Heart right ventricle (tissue), 16 donors: Measurements from ENCODE around the gene SLC8B1. TPM values are rescaled to one million over a fixed set of nuclear protein-coding genes. Genes with fewer than 3 reads are reported as not detected.

ENCODE experiments used
- ATAC-seq, 8 donors: fragments of 200-7000 bp; cut with Tn5 transposase; one replicate each; pipeline ENCODE4 v1.9.1; 2020; ENCODE audit warnings: mild to moderate bottlenecking in 8 of 8, moderate library complexity in 8 of 8, moderate number of reproducible peaks in 1 of 8
- DNase-seq, 2 donors: peaks; one replicate each; pipeline ENCODE4 v3.0.0-alpha.2; 2020
- H3K27ac ChIP-seq, 10 donors: fragments of 200-600 bp; sonication (generic) in 2 of 10; one replicate each; pipeline versions ENCODE4 v1.5.0 to v1.8.0; 2020 to 2022; ENCODE audit warnings: mild to moderate bottlenecking in 3 of 10
- H3K27me3 ChIP-seq, 7 donors: fragments of 200-600 bp; one replicate each; pipeline ENCODE4 v1.8.0; 2021 to 2022; ENCODE audit warnings: mild to moderate bottlenecking in 2 of 7
- H3K36me3 ChIP-seq, 9 donors: fragments of 200-600 bp; sonication (generic) in 1 of 9; one replicate each; pipeline versions ENCODE4 v1.5.0 to v1.8.0; 2020 to 2022; ENCODE audit warnings: mild to moderate bottlenecking in 2 of 9
- H3K4me1 ChIP-seq, 9 donors: fragments of 200-600 bp; sonication (generic) in 1 of 9; one replicate each; pipeline versions ENCODE4 v1.5.0 to v1.8.0; 2020 to 2022; ENCODE audit warnings: mild to moderate bottlenecking in 4 of 9
- H3K4me3 ChIP-seq, 10 donors: fragments of 200-600 bp; sonication (generic) in 2 of 10; one replicate each; pipeline versions ENCODE4 v1.5.0 to v1.8.0; 2020 to 2022; ENCODE audit warnings: mild to moderate bottlenecking in 7 of 10, moderate library complexity in 2 of 10
- H3K9me3 ChIP-seq, 11 donors: fragments of 200-600 bp in 10 of 11; sonication (generic) in 2 of 11; one replicate each; pipeline versions ENCODE4 v1.5.0 to v1.8.0; 2013 to 2022; ENCODE audit warnings: mild to moderate bottlenecking in 2 of 11, control low read depth in 1 of 11, moderate library complexity in 1 of 11
- WGBS, 2 donors: extraction: QIAGEN DNeasy Blood & Tissue Kit; methylation state at CpG; one replicate each; pipeline ENCODE4 v1.1.7; 2013; ENCODE audit warnings: inconsistent platforms in 1 of 2; 5-methylcytosine and 5-hydroxymethylcytosine counted together
- intact Hi-C, 10 donors: fragments of 100-400 bp; cut with DNase I; formaldehyde crosslinking; loops; one replicate each; pipeline versions ENCODE4 v1.11.1 to v1.14.2; 2022
- microRNA-seq, 2 donors: library from miRNA; unstranded; fragments of <30 nt; microRNA quantifications; one replicate each; pipeline ENCODE4 v1.2.0, GENCODE V29; 2021
- polyA plus RNA-seq, 2 donors: library from polyadenylated mRNA; stranded (reverse); fragments of 200-250 nt; gene quantifications; one replicate each; pipeline ENCODE4 v1.2.3, GENCODE V29; 2013
- total RNA-seq, 10 donors: library from RNA; stranded (reverse); fragmentation: NEBNext Ultra II Directional in 3 of 10; extraction: Animal tissue kit (Norgen Biotek cat#: 25700) in 3 of 10; gene quantifications; one replicate each; pipeline versions ENCODE4 v1.2.1 to v1.2.4, GENCODE V29; 2021 to 2023
- TF ChIP-seq, protein P1 (sequence below), 9 donors: fragments of 200-600 bp; sonication (generic) in 2 of 9; IDR thresholded peaks; one replicate each; pipeline versions ENCODE4 v1.5.0 to v1.8.0; 2021 to 2022; ENCODE audit warnings: antibody characterized with exemption in 9 of 9, mild to moderate bottlenecking in 5 of 9, moderate library complexity in 1 of 9
- donor health status: Arrhythmogenic right ventricular cardiomyopathy.
- donor health status: ischemic (EF 13 %, LVEDD 7.1; RV severe dilation, severe dysfunction).
- donor health status: healthy with polysubstance abuse.
- donor health status: DM: no; HTN: yes; CAD: no.
- donor health status: DM: no; HTN: no; CAD: no.
- donor health status: ischemic (EF 25% LVEDD 6.9; RV normal size, moderate dysfunction).
- donor health status: ischemic (EF 25% LVEDD 5.7; RV mildly dilated, moderate dysfunction).
- donor health status: healthy.
- donor health status: DM: yes; HTN: yes; CAD: no.
- donor health status: Ischemic cardiomyopathy.
- donor health status: ischemic (EF 35%, LVEDD 5.7; RV mildly dilated, moderate dysfunction).
- donor health status: nonischemic (EF 11% LVEDD 7.7; RV severe dilation, severe dysfunction).
- donor health status: DM: yes; HTN: yes; CAD: no.
- donor health status: PGD.
- donor health status: ischemic (EF 29% LVEDD 5.4; RV normal size, mild dysfunction).
- donor health status: nonischemic (EF 23%, LVEDD 6.1; RV moderate dilation, normal function).

Gene SLC8B1
- total and polyA plus RNA-seq, 12 donors: 7.2 to 16.9 (median 11.9) TPM

- Histone ChIP-seq H3K36me3 (peaks cover 0 to 73% (median 16%) of the 10 kb centered on the region in 9 donors), H3K27ac (peak overlapping the region in 4 of 10 donors; percentile 22 to 98 (median 89)), H3K4me1 (peaks cover 17 to 75% (median 40%) of the 10 kb centered on the region in 9 donors), H3K4me3 (no peak overlapping the region), H3K27me3 (no peaks in the 10 kb centered on the region), H3K9me3 (peaks cover 0 to 18% (median 9%) of the 10 kb centered on the region in 11 donors)
- intact Hi-C loops: no loop called here
- no peak for ATAC-seq
- DNase-seq: no peak
- 92 to 95% methylated on average over 12 of the region's 12 CpGs for WGBS, 2 donors
- TF ChIP-seq, protein P1, sequence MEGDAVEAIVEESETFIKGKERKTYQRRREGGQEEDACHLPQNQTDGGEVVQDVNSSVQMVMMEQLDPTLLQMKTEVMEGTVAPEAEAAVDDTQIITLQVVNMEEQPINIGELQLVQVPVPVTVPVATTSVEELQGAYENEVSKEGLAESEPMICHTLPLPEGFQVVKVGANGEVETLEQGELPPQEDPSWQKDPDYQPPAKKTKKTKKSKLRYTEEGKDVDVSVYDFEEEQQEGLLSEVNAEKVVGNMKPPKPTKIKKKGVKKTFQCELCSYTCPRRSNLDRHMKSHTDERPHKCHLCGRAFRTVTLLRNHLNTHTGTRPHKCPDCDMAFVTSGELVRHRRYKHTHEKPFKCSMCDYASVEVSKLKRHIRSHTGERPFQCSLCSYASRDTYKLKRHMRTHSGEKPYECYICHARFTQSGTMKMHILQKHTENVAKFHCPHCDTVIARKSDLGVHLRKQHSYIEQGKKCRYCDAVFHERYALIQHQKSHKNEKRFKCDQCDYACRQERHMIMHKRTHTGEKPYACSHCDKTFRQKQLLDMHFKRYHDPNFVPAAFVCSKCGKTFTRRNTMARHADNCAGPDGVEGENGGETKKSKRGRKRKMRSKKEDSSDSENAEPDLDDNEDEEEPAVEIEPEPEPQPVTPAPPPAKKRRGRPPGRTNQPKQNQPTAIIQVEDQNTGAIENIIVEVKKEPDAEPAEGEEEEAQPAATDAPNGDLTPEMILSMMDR (IDR thresholded peaks at IDR 0.05): no peak
These were observed 85.4 kb downstream of the SLC8B1 start for GRCh38 chr12:113249546-113249945.

DNA sequence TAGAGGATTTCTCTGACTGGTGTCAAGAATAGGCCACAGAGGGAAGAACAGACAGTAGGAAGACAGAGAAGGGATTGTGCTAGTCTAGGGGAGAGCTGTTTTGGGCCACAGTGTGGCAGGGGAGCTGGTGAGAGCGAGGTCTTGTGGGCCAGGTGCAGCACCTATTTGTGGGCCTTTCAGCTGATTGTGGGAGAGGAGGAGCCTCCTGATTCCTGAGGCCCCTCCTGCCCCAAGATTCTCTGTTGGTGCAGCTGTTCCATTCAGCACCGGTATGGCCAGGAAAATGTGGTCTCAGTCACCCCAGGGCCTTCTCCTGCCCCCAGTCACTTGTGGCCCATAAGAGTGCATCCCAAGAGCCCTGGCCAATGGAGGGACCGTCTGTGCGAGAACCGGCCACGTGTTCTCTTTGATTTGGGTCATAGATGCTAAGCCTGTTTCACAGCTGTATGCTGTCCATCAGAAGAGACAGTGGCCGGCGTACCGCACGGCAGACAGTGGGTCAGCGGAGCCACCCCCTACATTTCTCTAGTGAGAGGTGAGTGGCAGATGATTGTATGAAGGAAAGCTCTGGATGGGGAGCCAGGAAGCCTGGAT is 86.0 kb downstream of the SLC8B1 start:
- ATAC-seq (no peak), DNase-seq (no peak)
- H3K27ac ChIP-seq: peak overlapping the region in 7 of 10 donors; percentile 71 to 98 (median 85)
- H3K27me3 ChIP-seq: no peaks in the 10 kb centered on the region
- H3K9me3 ChIP-seq: peaks cover 0 to 15% (median 9%) of the 10 kb centered on the region in 11 donors
- intact Hi-C loops: no loop called here
- H3K36me3 ChIP-seq: peaks cover 0 to 66% (median 16%) of the 10 kb centered on the region in 9 donors
- TF ChIP-seq, protein P1 (IDR thresholded peaks at IDR 0.05): no peak
- peaks cover 18 to 81% (median 46%) of the 10 kb centered on the region in 9 donors for H3K4me1 ChIP-seq
- 89 to 90% methylated on average over 11 of the region's 11 CpGs for WGBS, 2 donors
- no peak overlapping the region for H3K4me3 ChIP-seq

Small RNA genes lying within 50 kb of the gene (microRNA-seq; reads per million reads assigned to microRNA genes)
- gene MIR6762: 0 reads per million in 2 donors

Other genes starting within 250 kb of the SLC8B1 start
- gene RASAL1, start 199.3 kb downstream of the SLC8B1 start, total RNA-seq: not detected
- not detected for gene RASAL1, start 199.3 kb downstream of the SLC8B1 start, polyA plus RNA-seq
- not detected for gene CFAP73, start 185.4 kb downstream of the SLC8B1 start, total RNA-seq
- under 1 TPM in 1 of 2 donors, not detected in 1; 0.10 TPM for gene CFAP73, start 185.4 kb downstream of the SLC8B1 start, polyA plus RNA-seq
- gene DDX54, start 149.6 kb downstream of the SLC8B1 start, total RNA-seq: 10 to 100 TPM; 33.3 to 46.5 (median 37.5) TPM
- gene DDX54, start 149.6 kb downstream of the SLC8B1 start, polyA plus RNA-seq: 10 to 100 TPM; 16.5 to 52.7 TPM
- gene RITA1, start 149.4 kb downstream of the SLC8B1 start, total RNA-seq: 10 to 100 TPM; 11.9 to 20.8 (median 14.4) TPM
- 1 to 10 TPM; 8.0 to 9.9 TPM for gene RITA1, start 149.4 kb downstream of the SLC8B1 start, polyA plus RNA-seq
- 100 to 1,000 TPM in 8 of 10 donors, 10 to 100 TPM in 2; 81.9 to 163 (median 127) TPM for gene TPCN1, start 113.6 kb downstream of the SLC8B1 start, total RNA-seq
- gene TPCN1, start 113.6 kb downstream of the SLC8B1 start, polyA plus RNA-seq: 100 to 1,000 TPM in 1 of 2 donors, 10 to 100 TPM in 1; 16.4 to 147 TPM
- 10 to 100 TPM; 24.7 to 53.9 (median 36.1) TPM for gene PLBD2, start 23.5 kb upstream of the SLC8B1 start, total RNA-seq
- gene PLBD2, start 23.5 kb upstream of the SLC8B1 start, polyA plus RNA-seq: 10 to 100 TPM; 13.0 to 20.0 TPM
- 1 to 10 TPM in 1 of 10 donors, under 1 TPM in 3, not detected in 6; 0.18 to 1.6 (median 0.45) TPM for gene SDS, start 68.8 kb upstream of the SLC8B1 start, total RNA-seq
- gene SDS, start 68.8 kb upstream of the SLC8B1 start, polyA plus RNA-seq: under 1 TPM in 1 of 2 donors, not detected in 1; 0.33 TPM
- gene SDSL, start 87.3 kb upstream of the SLC8B1 start, total RNA-seq: 10 to 100 TPM in 7 of 10 donors, 1 to 10 TPM in 3; 4.0 to 23.4 (median 15.3) TPM
- 1 to 10 TPM; 2.0 to 3.3 TPM for gene SDSL, start 87.3 kb upstream of the SLC8B1 start, polyA plus RNA-seq
- gene LHX5, start 136.8 kb upstream of the SLC8B1 start, total RNA-seq: not detected
- gene LHX5, start 136.8 kb upstream of the SLC8B1 start, polyA plus RNA-seq: not detected